ENCODE results near the gene MAP3K15. TPM values are rescaled to one million over a fixed set of nuclear protein-coding genes. Genes with fewer than 3 reads are reported as not detected.

The MAP3K15 gene, protein sequence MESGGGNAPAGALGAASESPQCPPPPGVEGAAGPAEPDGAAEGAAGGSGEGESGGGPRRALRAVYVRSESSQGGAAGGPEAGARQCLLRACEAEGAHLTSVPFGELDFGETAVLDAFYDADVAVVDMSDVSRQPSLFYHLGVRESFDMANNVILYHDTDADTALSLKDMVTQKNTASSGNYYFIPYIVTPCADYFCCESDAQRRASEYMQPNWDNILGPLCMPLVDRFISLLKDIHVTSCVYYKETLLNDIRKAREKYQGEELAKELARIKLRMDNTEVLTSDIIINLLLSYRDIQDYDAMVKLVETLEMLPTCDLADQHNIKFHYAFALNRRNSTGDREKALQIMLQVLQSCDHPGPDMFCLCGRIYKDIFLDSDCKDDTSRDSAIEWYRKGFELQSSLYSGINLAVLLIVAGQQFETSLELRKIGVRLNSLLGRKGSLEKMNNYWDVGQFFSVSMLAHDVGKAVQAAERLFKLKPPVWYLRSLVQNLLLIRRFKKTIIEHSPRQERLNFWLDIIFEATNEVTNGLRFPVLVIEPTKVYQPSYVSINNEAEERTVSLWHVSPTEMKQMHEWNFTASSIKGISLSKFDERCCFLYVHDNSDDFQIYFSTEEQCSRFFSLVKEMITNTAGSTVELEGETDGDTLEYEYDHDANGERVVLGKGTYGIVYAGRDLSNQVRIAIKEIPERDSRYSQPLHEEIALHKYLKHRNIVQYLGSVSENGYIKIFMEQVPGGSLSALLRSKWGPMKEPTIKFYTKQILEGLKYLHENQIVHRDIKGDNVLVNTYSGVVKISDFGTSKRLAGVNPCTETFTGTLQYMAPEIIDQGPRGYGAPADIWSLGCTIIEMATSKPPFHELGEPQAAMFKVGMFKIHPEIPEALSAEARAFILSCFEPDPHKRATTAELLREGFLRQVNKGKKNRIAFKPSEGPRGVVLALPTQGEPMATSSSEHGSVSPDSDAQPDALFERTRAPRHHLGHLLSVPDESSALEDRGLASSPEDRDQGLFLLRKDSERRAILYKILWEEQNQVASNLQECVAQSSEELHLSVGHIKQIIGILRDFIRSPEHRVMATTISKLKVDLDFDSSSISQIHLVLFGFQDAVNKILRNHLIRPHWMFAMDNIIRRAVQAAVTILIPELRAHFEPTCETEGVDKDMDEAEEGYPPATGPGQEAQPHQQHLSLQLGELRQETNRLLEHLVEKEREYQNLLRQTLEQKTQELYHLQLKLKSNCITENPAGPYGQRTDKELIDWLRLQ (N-terminal part only)
- total RNA-seq = not detected

DNA sequence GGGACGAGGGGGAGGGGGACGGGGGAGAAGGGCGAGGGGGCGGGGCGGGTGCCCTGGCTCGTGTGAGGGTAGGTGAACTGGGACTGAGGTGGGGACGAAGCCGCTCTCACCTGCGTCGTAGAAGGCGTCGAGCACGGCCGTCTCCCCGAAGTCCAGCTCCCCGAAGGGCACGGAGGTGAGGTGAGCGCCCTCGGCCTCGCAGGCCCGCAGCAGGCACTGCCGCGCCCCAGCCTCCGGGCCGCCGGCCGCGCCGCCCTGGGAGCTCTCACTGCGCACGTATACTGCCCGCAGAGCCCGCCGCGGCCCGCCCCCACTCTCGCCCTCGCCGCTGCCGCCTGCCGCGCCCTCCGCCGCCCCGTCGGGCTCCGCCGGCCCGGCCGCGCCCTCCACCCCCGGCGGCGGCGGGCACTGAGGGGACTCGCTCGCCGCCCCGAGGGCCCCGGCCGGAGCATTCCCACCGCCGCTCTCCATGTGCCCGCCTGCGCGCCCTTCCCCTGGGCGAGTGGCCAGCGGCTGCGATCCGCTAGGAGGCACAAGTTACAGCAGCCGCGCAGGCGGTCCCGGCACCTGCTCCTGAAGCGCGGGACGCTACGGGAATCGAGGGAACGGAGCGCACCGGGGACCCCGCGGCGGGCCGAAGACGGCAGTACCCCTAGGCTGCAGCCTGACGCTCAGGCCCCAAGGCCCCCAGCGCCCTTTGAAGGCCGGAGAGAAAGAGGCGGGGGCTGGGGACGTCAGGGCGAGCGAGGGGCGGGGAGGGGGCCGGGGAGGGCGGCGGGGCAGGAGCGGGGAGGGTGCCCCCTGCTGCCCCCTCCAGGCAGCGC, at the start of gene MAP3K15:
Gene MAP3K15, minus strand, starts transcription at position 718 of the 824 bp plus-strand sequence. Its CDS starts 247 bp downstream, at position 471.
- TF ChIP-seq POLR2A (IDR thresholded peaks at IDR 0.05) = no peak
- TF ChIP-seq, protein P1, sequence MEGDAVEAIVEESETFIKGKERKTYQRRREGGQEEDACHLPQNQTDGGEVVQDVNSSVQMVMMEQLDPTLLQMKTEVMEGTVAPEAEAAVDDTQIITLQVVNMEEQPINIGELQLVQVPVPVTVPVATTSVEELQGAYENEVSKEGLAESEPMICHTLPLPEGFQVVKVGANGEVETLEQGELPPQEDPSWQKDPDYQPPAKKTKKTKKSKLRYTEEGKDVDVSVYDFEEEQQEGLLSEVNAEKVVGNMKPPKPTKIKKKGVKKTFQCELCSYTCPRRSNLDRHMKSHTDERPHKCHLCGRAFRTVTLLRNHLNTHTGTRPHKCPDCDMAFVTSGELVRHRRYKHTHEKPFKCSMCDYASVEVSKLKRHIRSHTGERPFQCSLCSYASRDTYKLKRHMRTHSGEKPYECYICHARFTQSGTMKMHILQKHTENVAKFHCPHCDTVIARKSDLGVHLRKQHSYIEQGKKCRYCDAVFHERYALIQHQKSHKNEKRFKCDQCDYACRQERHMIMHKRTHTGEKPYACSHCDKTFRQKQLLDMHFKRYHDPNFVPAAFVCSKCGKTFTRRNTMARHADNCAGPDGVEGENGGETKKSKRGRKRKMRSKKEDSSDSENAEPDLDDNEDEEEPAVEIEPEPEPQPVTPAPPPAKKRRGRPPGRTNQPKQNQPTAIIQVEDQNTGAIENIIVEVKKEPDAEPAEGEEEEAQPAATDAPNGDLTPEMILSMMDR (IDR thresholded peaks at IDR 0.05) = no peak
- no peak within 1 kb of the TSS for H3K27ac ChIP-seq
- no peak for DNase-seq
- no peaks in the 10 kb centered on the region for H3K36me3 ChIP-seq
- peaks cover 0 to 36% (median 0%) of the 10 kb centered on the region in 4 donors for H3K27me3 ChIP-seq
- peak within 1 kb of the TSS in 3 of 4 donors; percentile 33 to 59 (median 35) for H3K4me3 ChIP-seq
- peaks cover 0 to 4% (median 0%) of the 10 kb centered on the region in 3 donors for H3K9me3 ChIP-seq
- H3K4me1 ChIP-seq = peaks cover 0 to 17% (median 0%) of the 10 kb centered on the region in 3 donors
- intact Hi-C loops (cut with DNase I) = no loop called here
- 0 to 2% methylated on average over 1 to 10 of the region's 100 CpGs for WGBS, 2 donors

DNA sequence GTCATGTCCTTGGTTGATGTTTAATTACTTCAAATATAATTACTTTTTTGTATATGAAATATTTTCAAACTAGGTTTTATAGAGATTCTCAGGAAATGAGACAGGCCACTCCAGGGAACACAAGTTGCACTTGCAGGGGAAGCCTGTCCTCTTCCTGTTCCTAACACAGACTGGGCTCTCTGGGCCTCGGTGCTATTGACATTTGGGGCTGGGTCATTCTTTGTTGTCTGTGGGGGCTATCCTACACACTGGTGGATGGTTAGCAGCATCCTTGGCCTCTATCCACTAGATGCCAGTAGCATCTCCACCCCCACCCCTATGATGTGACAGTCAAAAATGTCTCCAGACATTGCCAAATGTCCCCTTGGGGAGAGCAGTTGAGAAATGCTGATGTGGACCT, 49.3 kb upstream of the MAP3K15 start:
- 33 to 50% methylated on average over 1 of the region's 1 CpG for WGBS, 2 donors

DNA sequence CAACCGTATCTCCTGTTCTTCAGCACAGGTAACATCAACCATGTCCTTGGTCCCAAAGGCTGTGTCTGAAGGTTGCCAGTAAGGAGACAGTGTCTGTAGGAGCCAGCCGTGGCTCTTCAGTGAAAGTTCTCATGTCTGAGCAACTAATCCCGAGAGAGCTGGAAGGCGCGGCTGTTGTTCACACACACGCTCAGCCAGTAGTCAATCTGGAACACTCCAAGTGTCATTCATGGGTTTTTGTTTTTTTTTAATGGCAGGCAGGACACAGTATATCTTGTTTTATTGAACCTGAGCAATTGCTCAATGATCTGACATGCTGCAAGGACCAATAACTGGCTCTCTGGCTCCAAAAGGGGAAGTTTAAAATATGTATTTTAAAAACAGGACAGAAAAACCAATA, 48.4 kb upstream of the MAP3K15 start:
- no peak for TF ChIP-seq POLR2A (IDR thresholded peaks at IDR 0.05)
- TF ChIP-seq, protein P1 (IDR thresholded peaks at IDR 0.05) = no peak
- 84% methylated on average over 6 of the region's 6 CpGs; no CpG with 5 or more reads in 1 of the 2 donors for WGBS, 2 donors
- H3K27me3 ChIP-seq = no peaks in the 10 kb centered on the region
- no peaks in the 10 kb centered on the region for H3K36me3 ChIP-seq
- no peak for DNase-seq
- intact Hi-C loops (cut with DNase I) = no loop called here
- no peak overlapping the region for H3K4me3 ChIP-seq
- H3K27ac ChIP-seq = no peak overlapping the region
- H3K4me1 ChIP-seq = no peaks in the 10 kb centered on the region
- H3K9me3 ChIP-seq = no peaks in the 10 kb centered on the region

More for the DNA sequence above, 49.3 kb upstream of the MAP3K15 start:
- H3K27me3 ChIP-seq = no peaks in the 10 kb centered on the region
- no peak for DNase-seq
- no peaks in the 10 kb centered on the region for H3K4me1 ChIP-seq
- no peaks in the 10 kb centered on the region for H3K9me3 ChIP-seq
- no peak overlapping the region for H3K27ac ChIP-seq
- TF ChIP-seq, protein P1 (IDR thresholded peaks at IDR 0.05) = no peak
- TF ChIP-seq POLR2A (IDR thresholded peaks at IDR 0.05) = no peak
- no peaks in the 10 kb centered on the region for H3K36me3 ChIP-seq
- intact Hi-C loops (cut with DNase I) = no loop called here
- H3K4me3 ChIP-seq = no peak overlapping the region

DNA sequence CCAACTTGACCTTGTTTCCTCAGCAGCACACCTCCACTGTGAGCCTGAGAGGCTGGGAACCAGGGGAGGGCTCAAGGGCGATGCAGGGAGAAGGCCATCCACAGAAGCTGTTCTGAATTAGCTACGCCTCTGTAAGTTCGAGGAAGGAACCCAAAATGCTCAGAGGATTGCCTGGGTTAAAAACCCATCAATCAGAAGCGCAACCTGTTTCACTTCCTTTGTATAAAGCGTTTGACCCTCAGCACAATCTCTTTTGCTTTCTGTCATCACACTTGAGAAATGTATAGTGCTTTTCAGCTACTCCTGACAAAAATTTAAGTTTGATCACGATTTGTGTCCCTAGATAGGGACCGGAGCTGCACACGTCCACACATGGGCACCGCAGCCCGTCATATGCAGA, 48.0 kb upstream of the MAP3K15 start:
- DNase-seq = no peak
- TF ChIP-seq, protein P1 (IDR thresholded peaks at IDR 0.05) = no peak
- no peak for TF ChIP-seq POLR2A (IDR thresholded peaks at IDR 0.05)
- Histone ChIP-seq H3K9me3 (no peaks in the 10 kb centered on the region), H3K27ac (no peak overlapping the region), H3K4me3 (no peak overlapping the region), H3K36me3 (no peaks in the 10 kb centered on the region), H3K4me1 (no peaks in the 10 kb centered on the region), H3K27me3 (no peaks in the 10 kb centered on the region)
- intact Hi-C loops (cut with DNase I) = no loop called here
- 71 to 80% methylated on average over 7 to 10 of the region's 10 CpGs for WGBS, 2 donors

Measured in esophagus squamous epithelium (tissue), 5 donors.